GM18502 (cell line): Measurements from ENCODE around the gene ZSWIM5.
A peak's percentile ranks its signal among the peaks of the same experiment; 100 is the strongest.

ENCODE experiments used
- ATAC-seq: cut with Tn5 transposase; IDR thresholded peaks from one replicate; pipeline ENCODE4 v1.9.1; 2021; ENCODE audit warnings: mild to moderate bottlenecking; ENCODE audit not compliant: unreplicated experiment, poor library complexity

The ZSWIM5 gene

DNA sequence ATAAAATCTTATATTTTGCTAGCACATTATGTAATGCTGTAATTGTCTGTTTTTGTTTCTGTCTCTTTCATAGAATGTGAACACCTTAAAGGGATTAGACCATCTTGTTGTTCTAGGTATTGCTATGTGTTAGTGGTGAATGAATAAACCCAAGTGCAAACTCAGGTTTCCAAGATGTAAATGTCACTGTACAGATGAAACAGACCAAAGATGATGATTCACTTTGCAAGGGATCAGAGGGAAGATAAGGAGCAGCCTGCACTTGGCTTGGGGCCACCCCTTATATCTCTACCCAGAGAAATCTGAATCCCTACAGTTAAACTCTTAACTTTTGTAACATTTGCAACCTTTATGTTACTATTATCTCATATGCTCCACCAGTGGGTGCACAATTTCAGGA, 168.9 kb downstream of the ZSWIM5 start:
- ATAC-seq: no peak

DNA sequence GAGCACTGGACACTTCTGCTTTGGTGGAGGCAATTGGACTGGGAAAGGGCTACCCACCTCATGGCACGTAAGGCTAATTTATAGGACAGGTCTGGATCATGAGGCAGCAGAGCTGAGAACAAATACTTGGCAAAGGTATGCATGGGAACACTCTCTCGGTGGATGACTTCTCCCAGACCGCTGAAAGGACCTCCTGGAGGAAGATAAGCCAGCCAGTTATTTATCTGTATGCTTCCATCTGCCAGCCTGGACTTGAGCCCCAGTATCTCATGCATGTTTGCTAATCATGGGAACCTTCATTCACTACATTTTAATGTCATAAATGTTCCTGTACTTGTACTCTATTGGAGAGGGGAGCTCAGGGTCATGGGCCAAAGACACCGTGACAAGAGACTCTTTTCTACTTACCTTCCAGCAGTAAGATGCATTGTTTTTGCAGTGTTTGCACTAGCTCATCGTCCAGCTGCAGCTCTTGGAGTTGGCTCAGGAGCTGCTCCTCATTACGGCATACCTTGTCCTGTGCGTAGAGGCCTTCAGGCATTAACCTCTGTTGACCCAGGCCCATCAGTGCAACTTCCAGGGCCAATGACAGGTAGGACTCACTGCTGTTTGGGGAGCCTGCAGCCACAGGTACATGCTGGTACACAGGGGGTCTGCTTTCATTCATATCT, 170.6 kb downstream of the ZSWIM5 start:
- ATAC-seq: no peak

DNA sequence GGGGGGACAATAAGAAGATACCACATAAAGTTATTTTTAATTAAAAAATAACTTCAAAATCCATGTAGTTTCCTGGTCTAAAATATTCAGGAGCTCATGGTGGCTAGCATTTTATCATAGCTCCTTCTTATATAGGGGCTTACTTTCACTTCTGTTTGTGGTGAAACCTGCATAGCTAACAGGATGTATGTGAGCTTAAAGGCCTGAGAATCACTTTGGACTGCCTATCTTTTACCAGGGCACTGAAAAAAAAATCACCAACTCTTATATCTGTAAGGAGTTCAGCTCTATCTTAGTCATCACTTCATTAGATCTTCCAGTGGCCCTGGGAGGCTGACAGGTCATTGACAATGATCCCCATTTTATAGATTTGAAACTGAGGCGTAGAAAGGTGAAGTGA, 173.0 kb downstream of the ZSWIM5 start:
- ATAC-seq: peak; percentile 46

DNA sequence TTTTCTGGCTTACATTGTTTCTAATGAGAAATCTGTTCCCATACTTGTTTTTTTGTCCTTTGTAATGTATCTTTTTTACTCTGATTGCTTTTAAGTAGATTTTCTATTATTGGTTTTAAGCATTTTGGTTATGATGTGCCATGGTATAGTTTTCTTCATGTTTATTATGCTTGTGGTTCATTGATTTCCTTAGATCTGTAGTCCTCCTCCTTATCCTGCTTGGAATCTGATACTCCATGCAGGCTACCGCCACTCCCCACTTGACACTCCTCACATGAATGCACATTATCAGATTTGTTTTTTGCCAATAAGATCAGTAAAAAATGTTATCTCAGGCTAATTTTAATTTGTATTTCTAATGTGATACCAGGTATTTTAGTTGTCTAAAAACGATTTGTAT, 173.6 kb downstream of the ZSWIM5 start:
- no peak for ATAC-seq

DNA sequence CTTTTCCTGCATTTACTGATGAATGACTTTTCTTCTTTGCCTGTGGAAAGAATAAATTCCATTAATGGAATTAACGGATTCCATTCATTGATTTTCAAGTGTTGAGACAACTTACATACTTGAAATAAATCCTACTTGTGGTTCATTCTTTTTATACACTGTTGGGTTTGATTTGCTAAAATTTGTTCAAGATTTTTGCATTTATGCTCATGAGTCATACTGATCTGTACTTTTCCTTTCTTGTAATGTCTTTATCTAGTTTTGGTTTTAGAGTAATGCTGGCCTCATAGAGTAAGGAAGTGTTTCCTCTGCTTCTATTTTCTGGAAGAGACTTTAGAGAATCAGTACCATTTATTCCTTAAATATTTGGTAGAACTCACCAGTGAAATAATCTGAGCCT, 180.0 kb downstream of the ZSWIM5 start:
- no peak for ATAC-seq

DNA sequence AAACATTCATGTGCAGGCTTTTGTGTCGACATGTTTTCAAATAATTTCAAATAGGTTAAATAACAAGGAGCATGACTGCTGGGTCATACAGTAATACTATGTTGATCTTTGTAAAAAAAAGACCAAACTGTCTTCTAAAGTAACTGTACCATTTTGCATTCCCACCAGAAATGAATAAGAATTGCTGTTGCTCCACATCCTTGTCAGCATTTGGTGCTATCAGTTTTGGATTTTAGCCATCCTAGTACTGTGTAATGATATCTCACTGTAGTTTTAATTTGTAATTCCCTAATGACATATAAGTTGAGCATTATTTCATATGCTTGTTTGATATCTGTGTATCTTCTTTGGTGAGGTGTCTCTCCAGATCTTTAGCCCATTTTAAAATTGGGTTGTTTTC, 182.7 kb downstream of the ZSWIM5 start:
- no peak for ATAC-seq

- ATAC-seq: no peak
Measured at GRCh38 chr1:45018599-45019230, 187.7 kb downstream of the ZSWIM5 start.

DNA sequence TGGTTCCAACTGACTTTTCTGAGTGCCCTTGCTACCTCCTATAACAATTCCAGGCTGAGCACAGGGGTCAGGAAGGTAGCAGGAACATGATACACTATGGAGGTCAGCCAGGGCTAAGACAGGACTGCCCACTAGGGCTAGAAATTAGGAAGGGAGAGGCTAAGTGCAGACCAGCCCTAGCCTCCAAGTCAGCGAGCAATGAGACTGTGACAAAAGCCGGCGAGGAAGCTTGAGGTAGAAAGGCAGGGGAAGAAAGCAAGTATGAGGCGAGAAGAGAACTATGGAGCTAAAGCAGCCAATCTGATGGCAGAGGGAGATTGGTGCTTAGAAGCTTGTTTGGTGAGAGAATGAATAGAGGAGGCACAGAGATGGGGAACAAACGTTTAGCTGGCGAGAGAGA, 189.6 kb downstream of the ZSWIM5 start:
- ATAC-seq: no peak

DNA sequence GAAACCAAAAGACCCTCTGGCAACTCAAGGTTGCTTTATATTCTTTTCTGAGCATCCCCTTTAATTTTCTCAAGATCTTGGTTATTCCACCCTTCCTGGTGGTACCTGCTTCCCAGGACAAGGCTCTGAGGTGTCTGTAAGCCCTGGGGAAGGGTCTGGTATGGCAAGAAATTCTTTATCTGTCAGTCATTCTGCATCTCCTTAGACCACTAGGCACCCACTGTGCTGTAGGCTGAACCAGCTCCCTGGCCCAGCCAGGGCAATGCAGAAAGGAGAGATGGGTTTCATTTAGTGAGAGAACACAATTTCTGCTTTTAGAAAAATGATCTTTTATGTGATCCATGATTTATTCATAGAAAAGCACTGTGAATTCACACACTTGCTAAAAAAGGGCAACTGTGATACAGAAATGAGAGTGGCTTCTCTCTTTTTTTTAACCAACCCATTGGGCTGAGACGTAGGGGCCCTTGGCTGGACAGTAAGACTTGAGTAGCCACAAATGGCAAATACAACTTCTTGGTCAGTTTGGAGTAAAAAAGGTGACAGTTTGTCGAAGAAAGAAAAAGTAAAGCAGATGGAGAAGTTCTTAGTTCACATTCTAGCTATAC, 190.2 kb downstream of the ZSWIM5 start:
- no peak for ATAC-seq

GRCh38 chr1:45015683-45016082, 190.7 kb downstream of the ZSWIM5 start:
- no peak for ATAC-seq

GRCh38 chr1:45014321-45015028, 191.9 kb downstream of the ZSWIM5 start:
- no peak for ATAC-seq

DNA sequence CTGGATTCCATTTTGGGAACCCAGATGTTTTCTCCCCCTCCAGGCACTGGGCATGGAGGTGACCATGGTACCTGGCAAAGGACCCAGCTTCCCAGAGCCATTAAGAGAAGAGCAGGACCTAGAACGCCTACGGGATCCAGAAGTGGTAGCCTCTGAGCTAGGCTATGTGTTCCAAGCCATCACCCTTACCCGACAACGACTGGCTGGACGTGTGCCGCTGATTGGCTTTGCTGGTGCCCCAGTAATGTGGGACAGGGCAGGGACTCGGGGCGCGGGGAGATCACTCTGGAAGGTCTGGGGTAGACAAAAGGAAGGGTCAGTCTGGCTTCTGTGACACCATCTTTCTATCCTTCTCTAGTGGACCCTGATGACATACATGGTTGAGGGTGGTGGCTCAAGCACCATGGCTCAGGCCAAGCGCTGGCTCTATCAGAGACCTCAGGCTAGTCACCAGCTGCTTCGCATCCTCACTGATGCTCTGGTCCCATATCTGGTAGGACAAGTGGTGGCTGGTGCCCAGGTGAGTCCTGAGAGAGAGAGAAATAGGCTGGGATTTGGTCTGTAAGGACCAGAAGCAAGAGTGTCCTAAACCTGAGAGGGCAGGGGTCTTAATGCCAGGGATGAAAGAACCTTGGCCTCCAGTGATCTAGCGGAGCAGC, 192.7 kb downstream of the ZSWIM5 start:
- ATAC-seq: no peak

GRCh38 chr1:45012639-45013278, 193.6 kb downstream of the ZSWIM5 start:
- peak; percentile 7 for ATAC-seq

DNA sequence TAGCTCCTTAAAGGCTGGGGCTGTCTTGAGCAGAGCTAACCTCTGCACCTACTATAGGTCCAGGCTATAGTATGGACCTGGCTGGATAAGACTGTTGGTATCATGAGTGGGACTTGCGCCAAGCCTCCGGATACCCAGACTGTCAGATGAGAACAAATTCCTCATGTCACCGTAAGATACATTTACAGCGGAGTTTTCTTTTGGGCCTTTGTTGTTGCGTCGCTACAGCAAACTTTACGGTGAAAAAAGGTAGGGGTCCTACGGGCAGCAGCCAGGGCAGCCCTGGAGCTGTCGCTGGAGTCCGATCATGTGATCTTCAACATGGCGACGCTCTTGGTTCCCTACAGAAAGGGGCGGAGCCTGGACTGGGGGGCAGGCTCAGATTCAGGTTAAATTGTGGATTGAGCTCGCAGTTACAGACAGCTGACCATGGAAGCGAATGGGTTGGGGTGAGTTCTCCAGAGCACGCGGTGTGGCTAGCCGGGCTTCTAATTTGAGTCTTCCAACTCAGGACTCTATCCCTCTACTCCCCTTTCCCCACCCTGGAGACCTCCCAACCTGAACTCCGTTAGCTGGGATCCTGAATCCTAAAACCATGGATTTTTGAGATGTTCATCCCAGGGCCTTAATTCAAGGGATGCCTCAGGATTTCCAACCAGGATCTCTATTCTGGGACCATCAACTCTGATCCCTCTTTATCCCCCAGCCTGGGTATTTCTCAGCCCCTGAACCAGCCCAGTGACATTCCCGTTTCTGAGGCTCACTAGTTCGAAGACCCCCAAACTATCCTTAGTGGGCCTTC, 194.4 kb downstream of the ZSWIM5 start, which contains the start of gene UROD:
Gene UROD, plus strand, starts transcription at position 418 of the 802 bp plus-strand sequence. Its CDS starts 12 bp downstream, at position 430.
- ATAC-seq: peak; percentile 65

- ATAC-seq: peak; percentile 71
Measured at GRCh38 chr1:45010855-45011811, 195.3 kb downstream of the ZSWIM5 start, which contains the start of gene HECTD3. TSS of gene HECTD3 (minus strand) at chr1:45011324. CDS start at chr1:45011257, 67 bp downstream.

- ATAC-seq: no peak
Measured at GRCh38 chr1:45009956-45010854, 196.2 kb downstream of the ZSWIM5 start.

- no peak for ATAC-seq
Measured at GRCh38 chr1:45009296-45009865, 197.0 kb downstream of the ZSWIM5 start.
